ENCODE results near the gene LRRC8B.

LRRC8B gene

GRCh38 chr1:89524369-89525168 lies at the start of gene LRRC8B:
LRRC8B (plus strand) TSS chr1:89524829; CDS start chr1:89582651, 57,822 bp downstream.
- CTCF ChIA-PET: no interaction called here
- no peak for TF ChIP-seq CTCF (IDR thresholded peaks at IDR 0.05; ENCODE audit: insufficient read depth, low read length, missing control alignments)
- POLR2A ChIA-PET: no interaction called here
- no peak for DNase-seq (ENCODE audit: low read depth, low spot score)
- peak within 1 kb of the TSS; percentile 84 for H3K4me3 ChIP-seq (ENCODE audit: low read depth, low read length)

GRCh38 chr1:89475269-89475668 lies 49.4 kb upstream of the LRRC8B start:
- POLR2A ChIA-PET: no interaction called here
- no peak for DNase-seq (ENCODE audit: low read depth, low spot score)
- CTCF ChIA-PET: interaction anchor here (1.4 to 2.6 kb wide), 2 partner anchors 9 to 288 kb away, joined by 8 to 9 read pairs; no protein-coding TSS in a partner anchor
- no peak for TF ChIP-seq CTCF (IDR thresholded peaks at IDR 0.05; ENCODE audit: insufficient read depth, low read length, missing control alignments)
- H3K4me3 ChIP-seq (ENCODE audit: low read depth, low read length): no peak overlapping the region

- TF ChIP-seq CTCF (IDR thresholded peaks at IDR 0.05; ENCODE audit: insufficient read depth, low read length, missing control alignments): no peak
- H3K4me3 ChIP-seq (ENCODE audit: low read depth, low read length): no peak overlapping the region
- no peak for DNase-seq (ENCODE audit: low read depth, low spot score)
- ChIA-PET CTCF (no interaction called here), POLR2A (no interaction called here)
Observed at GRCh38 chr1:89476072-89476471, 48.6 kb upstream of the LRRC8B start.

- peak; percentile 50 for DNase-seq (ENCODE audit: low read depth, low spot score)
- POLR2A ChIA-PET: no interaction called here
- no peak overlapping the region for H3K4me3 ChIP-seq (ENCODE audit: low read depth, low read length)
- TF ChIP-seq CTCF (IDR thresholded peaks at IDR 0.05; ENCODE audit: insufficient read depth, low read length, missing control alignments): peak; percentile 75
- CTCF ChIA-PET: interaction anchor here (0.6 to 9.1 kb wide), 42 partner anchors 8 to 872 kb away, joined by 3 to 168 read pairs (median 4); partner anchors contain the start of gene LRRC8C
Observed at GRCh38 chr1:89483010-89483756, 41.4 kb upstream of the LRRC8B start.

GRCh38 chr1:89483757-89484077 lies 40.9 kb upstream of the LRRC8B start:
- ChIA-PET CTCF (interaction anchor here (0.6 to 9.1 kb wide), 39 partner anchors 9 to 871 kb away, joined by 3 to 168 read pairs (median 4); partner anchors contain the start of gene LRRC8C), POLR2A (no interaction called here)
- TF ChIP-seq CTCF (IDR thresholded peaks at IDR 0.05; ENCODE audit: insufficient read depth, low read length, missing control alignments): no peak
- H3K4me3 ChIP-seq (ENCODE audit: low read depth, low read length): no peak overlapping the region
- DNase-seq (ENCODE audit: low read depth, low spot score): no peak
